ENCODE data around the gene PRKAG2. TPM values are rescaled to one million over a fixed set of nuclear protein-coding genes. Genes with fewer than 3 reads are reported as not detected.

Gene PRKAG2
- total and polyA plus RNA-seq, 2 of the 8 experiments (the other 6 are each of a cell fraction or from before 2014, with no cell fraction given), result 7.5 to 18.1 TPM

GRCh38 chr7:151829707-151830106 lies 47.2 kb downstream of the PRKAG2 start:
- WGBS, 2 experiments (ENCODE audit: extremely low coverage in 1 of 2, insufficient coverage in 1 of 2, insufficient read length in 1 of 2, insufficient replicate concordance in 2 of 2, low coverage in 1 of 2, low lambda C conversion rate in 2 of 2, missing lambda C conversion rate in 1 of 2), result 93% methylated on average over 9 of the region's 13 CpGs; no CpG with 5 or more reads in 1 of the 2 experiments
- Histone ChIP-seq H3K4me1 (replicated peaks in 1 of 4; ENCODE audit: control insufficient read depth in 3 of 4, insufficient read depth in 4 of 4, low read length in 3 of 4) (peaks cover 0 to 4% (median 0%) of the 10 kb centered on the region in 4 experiments; a peak in 1 of 7 replicates), H3K9ac (replicated peaks in 1 of 4; ENCODE audit: extremely low read depth in 1 of 4, low read depth in 3 of 4, low read length in 3 of 4) (no peak overlapping the region), H3K27ac (ENCODE audit: low read depth, low read length) (no peak overlapping the region), H2AK5ac (ENCODE audit: low read depth, low read length) (no peak overlapping the region), H2BK120ac (replicated peaks; ENCODE audit: low read depth, low read length) (no peak overlapping the region), H3K4me2 (ENCODE audit: insufficient read depth in 1 of 2, low read depth in 2 of 2, low read length in 2 of 2) (no peak overlapping the region), H2BK12ac (ENCODE audit: low read depth, low read length) (no peak overlapping the region), H4K8ac (ENCODE audit: extremely low read depth, insufficient read depth, low read length) (no peak overlapping the region), H2BK5ac (ENCODE audit: low read depth, low read length) (no peak overlapping the region), H4K91ac (replicated peaks; ENCODE audit: insufficient read length, low read length) (no peak overlapping the region), H3K27me3 (replicated peaks in 1 of 4; ENCODE audit: control insufficient read depth in 3 of 4, extremely low read depth in 1 of 4, insufficient read depth in 3 of 4, low read length in 3 of 4) (no peaks in the 10 kb centered on the region), H3K14ac (ENCODE audit: insufficient read length) (no peak overlapping the region), H4K20me1 (replicated peaks in 1 of 2; ENCODE audit: control insufficient read depth in 1 of 2, insufficient read depth in 2 of 2, low read length in 2 of 2) (no peaks in the 10 kb centered on the region), H2BK15ac (ENCODE audit: low read length) (no peak overlapping the region), H3K4me3 (ENCODE audit: extremely low read depth in 1 of 4, insufficient read depth in 2 of 4, low read depth in 3 of 4, low read length in 4 of 4) (no peak overlapping the region), H3K79me2 (ENCODE audit: control insufficient read depth in 1 of 2, insufficient read depth in 2 of 2, low read length in 2 of 2) (no peaks in the 10 kb centered on the region), H3K36me3 (ENCODE audit: control insufficient read depth in 2 of 4, insufficient read depth in 4 of 4, low read length in 3 of 4) (no peaks in the 10 kb centered on the region), H2BK20ac (ENCODE audit: low read length) (no peak overlapping the region), H3K23me2 (ENCODE audit: low read depth, low read length) (no peaks in the 10 kb centered on the region), H4K5ac (ENCODE audit: insufficient read length, low read depth, low read length) (no peak overlapping the region), H3K56ac (replicated peaks; ENCODE audit: insufficient read length, low read depth, low read length) (no peak overlapping the region), H2AFZ (ENCODE audit: low read length) (no peak overlapping the region), H3K23ac (ENCODE audit: insufficient read length) (no peak overlapping the region), H3K18ac (ENCODE audit: extremely low read depth, low read length) (no peak overlapping the region), H3K79me1 (ENCODE audit: low read depth, low read length) (no peaks in the 10 kb centered on the region), H3K9me3 (ENCODE audit: insufficient read depth in 2 of 2, low read depth in 1 of 2, low read length in 1 of 2) (no peaks in the 10 kb centered on the region), H3K4ac (replicated peaks; ENCODE audit: insufficient read length, low read depth, low read length) (no peak overlapping the region)
- CTCF ChIA-PET (ENCODE audit: partially characterized antibody), result interaction anchor here (1.1 kb wide), 1 partner anchor 10 kb away, joined by 5 read pairs; no protein-coding TSS in a partner anchor
- no peak for DNase-seq (ENCODE audit: low read depth in 1 of 2, low spot score in 2 of 2)
- FAIRE-seq, result no peak
- TF ChIP-seq EGR1 (IDR thresholded peaks at IDR 0.05; ENCODE audit: borderline replicate concordance, low read depth, low read length) (no peak), TAF7 (optimal IDR thresholded peaks at IDR 0.05; ENCODE audit: borderline replicate concordance, low read depth, low read length) (no peak), RFX5 (IDR thresholded peaks at IDR 0.05; ENCODE audit: borderline replicate concordance, low read depth, low read length) (no peak)
- POLR2A ChIA-PET (ENCODE audit: partially characterized antibody), result no interaction called here

Measured in H1 (cell line).